ENCODE measurements around the gene RERG. TPM values are rescaled to one million over a fixed set of nuclear protein-coding genes. Genes with fewer than 3 reads are reported as not detected.

RERG gene
- polyA plus RNA-seq, 3 donors = not detected

- no peak overlapping the region for H3K4me3 Mint-ChIP-seq
- H3K4me3 ChIP-seq (replicated peaks in 1 of 3; ENCODE audit: low read depth in 2 of 3, low read length in 3 of 3) = no peak overlapping the region
- no peaks in the 10 kb centered on the region for H3K4me1 ChIP-seq (ENCODE audit: control insufficient read depth in 1 of 2, insufficient read depth in 2 of 2, low read length in 2 of 2)
- no peak overlapping the region for H3K27ac Mint-ChIP-seq
- no peaks in the 10 kb centered on the region for H3K27me3 ChIP-seq (ENCODE audit: control insufficient read depth in 2 of 2, insufficient read depth in 2 of 2, low read length in 2 of 2)
- no peaks in the 10 kb centered on the region for H3K36me3 Mint-ChIP-seq
- TF ChIP-seq, protein P1, sequence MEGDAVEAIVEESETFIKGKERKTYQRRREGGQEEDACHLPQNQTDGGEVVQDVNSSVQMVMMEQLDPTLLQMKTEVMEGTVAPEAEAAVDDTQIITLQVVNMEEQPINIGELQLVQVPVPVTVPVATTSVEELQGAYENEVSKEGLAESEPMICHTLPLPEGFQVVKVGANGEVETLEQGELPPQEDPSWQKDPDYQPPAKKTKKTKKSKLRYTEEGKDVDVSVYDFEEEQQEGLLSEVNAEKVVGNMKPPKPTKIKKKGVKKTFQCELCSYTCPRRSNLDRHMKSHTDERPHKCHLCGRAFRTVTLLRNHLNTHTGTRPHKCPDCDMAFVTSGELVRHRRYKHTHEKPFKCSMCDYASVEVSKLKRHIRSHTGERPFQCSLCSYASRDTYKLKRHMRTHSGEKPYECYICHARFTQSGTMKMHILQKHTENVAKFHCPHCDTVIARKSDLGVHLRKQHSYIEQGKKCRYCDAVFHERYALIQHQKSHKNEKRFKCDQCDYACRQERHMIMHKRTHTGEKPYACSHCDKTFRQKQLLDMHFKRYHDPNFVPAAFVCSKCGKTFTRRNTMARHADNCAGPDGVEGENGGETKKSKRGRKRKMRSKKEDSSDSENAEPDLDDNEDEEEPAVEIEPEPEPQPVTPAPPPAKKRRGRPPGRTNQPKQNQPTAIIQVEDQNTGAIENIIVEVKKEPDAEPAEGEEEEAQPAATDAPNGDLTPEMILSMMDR (IDR thresholded peaks at IDR 0.05) = no peak
- no peaks in the 10 kb centered on the region for H3K9me3 ChIP-seq (replicated peaks in 1 of 2; ENCODE audit: control insufficient read depth in 1 of 2, insufficient read depth in 1 of 2, low read length in 2 of 2)
- no CpG with 5 or more reads among the region's 1 CpG for WGBS (ENCODE audit: insufficient coverage)
- intact Hi-C loops (cut with micrococcal nuclease) = no loop called here
- no peak overlapping the region for H3K27ac ChIP-seq (ENCODE audit: low read depth in 1 of 2, low read length in 2 of 2)
- H3K9ac ChIP-seq (ENCODE audit: insufficient read depth, low read length, poor library complexity, severe bottlenecking) = no peak overlapping the region
- no peaks in the 10 kb centered on the region for H3K79me2 ChIP-seq (ENCODE audit: insufficient read depth, low read length)
- H3K27me3 Mint-ChIP-seq (ENCODE audit: low read depth in 3 of 3) = peaks cover 0 to 2% (median 2%) of the 10 kb centered on the region in 3 donors
- no peaks in the 10 kb centered on the region for H3K4me1 Mint-ChIP-seq
- H3K4me2 ChIP-seq (replicated peaks; ENCODE audit: extremely low read depth, low read length, poor library complexity, severe bottlenecking) = no peak overlapping the region
- no peaks in the 10 kb centered on the region for H3K36me3 ChIP-seq (replicated peaks in 1 of 2; ENCODE audit: control insufficient read depth in 1 of 2, insufficient read depth in 2 of 2, low read length in 2 of 2)
- H4K20me1 ChIP-seq (ENCODE audit: insufficient read depth, low read length) = no peaks in the 10 kb centered on the region
- H3K9me3 Mint-ChIP-seq = no peaks in the 10 kb centered on the region
- no peak overlapping the region for H2AFZ ChIP-seq (ENCODE audit: insufficient read depth, low read depth, low read length, poor library complexity, severe bottlenecking)
- no peak for DNase-seq
Observed at GRCh38 chr12:15116983-15117382, 104.2 kb downstream of the RERG start.

- Mint-ChIP-seq H3K9me3 (no peaks in the 10 kb centered on the region), H3K4me1 (no peaks in the 10 kb centered on the region), H3K27ac (no peak overlapping the region), H3K27me3 (ENCODE audit: low read depth in 3 of 3) (peaks cover 0 to 2% (median 2%) of the 10 kb centered on the region in 3 donors), H3K4me3 (no peak overlapping the region), H3K36me3 (no peaks in the 10 kb centered on the region)
- no peak overlapping the region for H3K4me3 ChIP-seq (replicated peaks in 1 of 3; ENCODE audit: low read depth in 2 of 3, low read length in 3 of 3)
- intact Hi-C loops (cut with micrococcal nuclease) = no loop called here
- no peak overlapping the region for H3K4me2 ChIP-seq (replicated peaks; ENCODE audit: extremely low read depth, low read length, poor library complexity, severe bottlenecking)
- TF ChIP-seq, protein P1 (IDR thresholded peaks at IDR 0.05) = no peak
- no peaks in the 10 kb centered on the region for H3K27me3 ChIP-seq (ENCODE audit: control insufficient read depth in 2 of 2, insufficient read depth in 2 of 2, low read length in 2 of 2)
- no peaks in the 10 kb centered on the region for H3K4me1 ChIP-seq (ENCODE audit: control insufficient read depth in 1 of 2, insufficient read depth in 2 of 2, low read length in 2 of 2)
- no peak overlapping the region for H3K27ac ChIP-seq (ENCODE audit: low read depth in 1 of 2, low read length in 2 of 2)
- H3K9ac ChIP-seq (ENCODE audit: insufficient read depth, low read length, poor library complexity, severe bottlenecking) = no peak overlapping the region
- H3K36me3 ChIP-seq (replicated peaks in 1 of 2; ENCODE audit: control insufficient read depth in 1 of 2, insufficient read depth in 2 of 2, low read length in 2 of 2) = no peaks in the 10 kb centered on the region
- H3K9me3 ChIP-seq (replicated peaks in 1 of 2; ENCODE audit: control insufficient read depth in 1 of 2, insufficient read depth in 1 of 2, low read length in 2 of 2) = no peaks in the 10 kb centered on the region
- no peaks in the 10 kb centered on the region for H3K79me2 ChIP-seq (ENCODE audit: insufficient read depth, low read length)
- DNase-seq = no peak
- H2AFZ ChIP-seq (ENCODE audit: insufficient read depth, low read depth, low read length, poor library complexity, severe bottlenecking) = no peak overlapping the region
- H4K20me1 ChIP-seq (ENCODE audit: insufficient read depth, low read length) = no peaks in the 10 kb centered on the region
- 79% methylated on average over 4 of the region's 4 CpGs for WGBS (ENCODE audit: insufficient coverage)
Observed at GRCh38 chr12:15116086-15116485, 105.1 kb downstream of the RERG start.

All from CD14-positive monocyte (primary cell).